Stimulated activated CD4-positive, alpha-beta T cell treated with anti-CD3 and anti-CD28 coated beads, Interleukin-1b, Interleukin-23, amount 100 ng/mL, for 24 hours (primary cell): Measurements from ENCODE around the gene FAM124B.

Source experiments
- DNase-seq, 4 experiments: peaks; one replicate each; pipeline ENCODE4 v3.0.0-alpha.2; 2020; ENCODE audit warnings: low read depth in 4 of 4, low spot score in 1 of 4

FAM124B gene

GRCh38 chr2:224401641-224402342 lies at the start of gene FAM124B:
Gene FAM124B (minus strand): TSS chr2:224402107. CDS start chr2:224401768, 339 bp downstream.
- peak in 2 of 4 experiments; percentile 10 to 12 for DNase-seq

- DNase-seq, result no peak
Observed at GRCh38 chr2:224449212-224450147, 47.6 kb upstream of the FAM124B start.

- DNase-seq, result no peak
Observed at GRCh38 chr2:224448236-224448635, 46.3 kb upstream of the FAM124B start.

- no peak for DNase-seq
Observed at GRCh38 chr2:224444783-224445182, 42.9 kb upstream of the FAM124B start.

GRCh38 chr2:224444021-224444420 lies 42.1 kb upstream of the FAM124B start:
- DNase-seq, result no peak

GRCh38 chr2:224442071-224442967 lies 40.4 kb upstream of the FAM124B start:
- peak in 1 of 4 experiments; percentile 14 for DNase-seq

GRCh38 chr2:224440988-224441387 lies 39.1 kb upstream of the FAM124B start:
- DNase-seq, result no peak

- no peak for DNase-seq
Observed at GRCh38 chr2:224438726-224439125, 36.8 kb upstream of the FAM124B start.

- no peak for DNase-seq
Observed at GRCh38 chr2:224436634-224437033, 34.7 kb upstream of the FAM124B start.

GRCh38 chr2:224434618-224435017 lies 32.7 kb upstream of the FAM124B start:
- no peak for DNase-seq

GRCh38 chr2:224433442-224433841 lies 31.5 kb upstream of the FAM124B start:
- DNase-seq, result no peak

GRCh38 chr2:224432003-224432579 lies 30.2 kb upstream of the FAM124B start:
- DNase-seq, result no peak

- no peak for DNase-seq
Observed at GRCh38 chr2:224429441-224429810, 27.5 kb upstream of the FAM124B start.

- DNase-seq, result no peak
Observed at GRCh38 chr2:224428787-224429440, 27.0 kb upstream of the FAM124B start.

GRCh38 chr2:224427471-224427870 lies 25.6 kb upstream of the FAM124B start:
- no peak for DNase-seq

- DNase-seq, result no peak
Observed at GRCh38 chr2:224426656-224427055, 24.7 kb upstream of the FAM124B start.

GRCh38 chr2:224421065-224421464 lies 19.2 kb upstream of the FAM124B start:
- no peak for DNase-seq

GRCh38 chr2:224417947-224418346 lies 16.0 kb upstream of the FAM124B start:
- DNase-seq, result no peak

- no peak for DNase-seq
Observed at GRCh38 chr2:224417361-224417729, 15.4 kb upstream of the FAM124B start.

GRCh38 chr2:224416656-224417360 lies 14.9 kb upstream of the FAM124B start:
- no peak for DNase-seq
